MM.1S (cell line): ENCODE measurements around the gene CSNK1G3.
A peak's percentile ranks its signal among the peaks of the same experiment; 100 is the strongest.

Source experiments
- DNase-seq: peaks from one replicate; pipeline ENCODE4 v3.0.0-alpha.2; 2015
- H2AFZ ChIP-seq: fragments of 300-600 bp; sonication (generic); 2 replicates; pipeline ENCODE4 v1.6.0; 2016; ENCODE audit warnings: antibody characterized with exemption, low read length
- H3F3A ChIP-seq: fragments of 300-600 bp; sonication (generic); 2 replicates; pipeline ENCODE4 v1.6.1; 2016; ENCODE audit warnings: mild to moderate bottlenecking, antibody characterized with exemption, low read length, moderate library complexity, mixed read lengths; ENCODE audit not compliant: insufficient read depth
- H3K27ac ChIP-seq: fragments of 300-600 bp; sonication (generic); 2 replicates; pipeline ENCODE4 v1.5.1; 2016; ENCODE audit warnings: mild to moderate bottlenecking, low read length
- H3K27me3 ChIP-seq: fragments of 300-600 bp; sonication (generic); replicated peaks from 2 replicates; pipeline ENCODE4 v1.6.0; 2016; ENCODE audit warnings: low read length; ENCODE audit not compliant: insufficient read depth
- H3K36me3 ChIP-seq: fragments of 300-600 bp; sonication (generic); replicated peaks from 2 replicates; pipeline ENCODE4 v1.6.1; 2016; ENCODE audit warnings: mild to moderate bottlenecking, low read length, mixed read lengths; ENCODE audit not compliant: insufficient read depth
- H3K4me1 ChIP-seq: fragments of 300-600 bp; sonication (generic); 2 replicates; pipeline ENCODE4 v1.6.1; 2016; ENCODE audit warnings: low read length, mixed read lengths
- H3K4me2 ChIP-seq: fragments of 300-600 bp; sonication (generic); 2 replicates; pipeline ENCODE4 v1.6.0; 2016; ENCODE audit warnings: low read depth, low read length
- H3K4me3 ChIP-seq: fragments of 300-600 bp; sonication (generic); 2 replicates; pipeline ENCODE4 v1.5.1; 2016; ENCODE audit warnings: low read length, mixed read lengths
- H3K79me2 ChIP-seq: fragments of 300-600 bp; sonication (generic); 2 replicates; pipeline ENCODE4 v1.6.1; 2016; ENCODE audit warnings: mixed run types, low read length, mixed read lengths
- H3K9ac ChIP-seq: fragments of 300-600 bp; sonication (generic); 2 replicates; pipeline ENCODE4 v1.6.1; 2016; ENCODE audit warnings: low read length, mixed read lengths
- H3K9me2 ChIP-seq: fragments of 300-600 bp; sonication (generic); replicated peaks from 2 replicates; pipeline ENCODE4 v1.6.1; 2016; ENCODE audit warnings: mild to moderate bottlenecking, low read length, mixed read lengths; ENCODE audit not compliant: insufficient read depth
- H3K9me3 ChIP-seq: fragments of 300-600 bp; sonication (generic); replicated peaks from 2 replicates; pipeline ENCODE4 v1.6.1; 2016; ENCODE audit warnings: mild to moderate bottlenecking, low read length, mixed read lengths; ENCODE audit not compliant: insufficient read depth
- H4K20me1 ChIP-seq: fragments of 300-600 bp; sonication (generic); 2 replicates; pipeline ENCODE4 v1.6.1; 2016; ENCODE audit warnings: mild to moderate bottlenecking, low read length, moderate library complexity, mixed read lengths; ENCODE audit not compliant: insufficient read depth
- CTCF ChIP-seq: fragments of 300-600 bp; sonication (generic); IDR thresholded peaks from 2 replicates; pipeline ENCODE4 v1.5.1; 2016; ENCODE audit warnings: antibody characterized with exemption, low read length, mixed read lengths
- EZH2 ChIP-seq: fragments of 300-600 bp; sonication (generic); optimal IDR thresholded peaks from 2 replicates; pipeline ENCODE3; 2017; ENCODE audit warnings: low read depth, mild to moderate bottlenecking, antibody characterized with exemption, low read length, mixed read lengths
- EZH2phosphoT487 ChIP-seq: fragments of 300-600 bp; sonication (generic); IDR thresholded peaks from 2 replicates; pipeline ENCODE4 v1.6.1; 2018; ENCODE audit warnings: antibody characterized with exemption, low read length

CSNK1G3 gene

GRCh38 chr5:123505633-123506032, 6.3 kb upstream of the CSNK1G3 start:
- H4K20me1 ChIP-seq, result no peaks in the 10 kb centered on the region
- DNase-seq, result no peak
- H2AFZ ChIP-seq, result no peak overlapping the region
- H3K9me2 ChIP-seq, result no peaks in the 10 kb centered on the region
- no peaks in the 10 kb centered on the region for H3K27me3 ChIP-seq
- H3F3A ChIP-seq, result no peaks in the 10 kb centered on the region
- H3K4me3 ChIP-seq, result no peak overlapping the region
- no peak overlapping the region for H3K27ac ChIP-seq
- TF ChIP-seq CTCF (no peak), EZH2phosphoT487 (no peak), EZH2 (no peak)
- H3K79me2 ChIP-seq, result no peaks in the 10 kb centered on the region
- H3K4me2 ChIP-seq, result no peak overlapping the region
- no peaks in the 10 kb centered on the region for H3K36me3 ChIP-seq
- no peaks in the 10 kb centered on the region for H3K4me1 ChIP-seq
- no peaks in the 10 kb centered on the region for H3K9me3 ChIP-seq
- no peak overlapping the region for H3K9ac ChIP-seq

GRCh38 chr5:123508441-123508840, 3.5 kb upstream of the CSNK1G3 start:
- DNase-seq, result no peak
- H4K20me1 ChIP-seq, result no peaks in the 10 kb centered on the region
- no peak overlapping the region for H2AFZ ChIP-seq
- no peaks in the 10 kb centered on the region for H3K9me3 ChIP-seq
- H3K4me2 ChIP-seq, result no peak overlapping the region
- H3K9me2 ChIP-seq, result no peaks in the 10 kb centered on the region
- no peak for TF ChIP-seq CTCF
- TF ChIP-seq EZH2phosphoT487, result no peak
- no peak for TF ChIP-seq EZH2
- no peaks in the 10 kb centered on the region; the same call in 1 of the 2 replicates for H3K27me3 ChIP-seq
- H3K4me3 ChIP-seq, result no peak overlapping the region
- peaks cover 7% of the 10 kb centered on the region for H3K79me2 ChIP-seq
- peaks cover 7% of the 10 kb centered on the region; the same call in 1 of the 2 replicates for H3F3A ChIP-seq
- H3K4me1 ChIP-seq, result peaks cover 5% of the 10 kb centered on the region; the same call in 1 of the 2 replicates
- no peak overlapping the region for H3K9ac ChIP-seq
- H3K27ac ChIP-seq, result no peak overlapping the region
- H3K36me3 ChIP-seq, result no peaks in the 10 kb centered on the region

- Histone ChIP-seq H3K9ac (peak overlapping the region; percentile 75; the same call in 1 of the 2 replicates), H3K4me3 (peak overlapping the region; percentile 72), H3K27ac (peak overlapping the region; percentile 78; the same call in 1 of the 2 replicates), H3K9me3 (no peaks in the 10 kb centered on the region), H3K4me2 (peak overlapping the region; percentile 93), H3K9me2 (no peaks in the 10 kb centered on the region), H3K4me1 (peaks cover 5% of the 10 kb centered on the region; the same call in 1 of the 2 replicates), H3F3A (peaks cover 7% of the 10 kb centered on the region; the same call in 1 of the 2 replicates), H3K79me2 (peaks cover 35% of the 10 kb centered on the region), H2AFZ (peak overlapping the region; percentile 84), H3K36me3 (no peaks in the 10 kb centered on the region), H4K20me1 (no peaks in the 10 kb centered on the region), H3K27me3 (no peaks in the 10 kb centered on the region; the same call in 1 of the 2 replicates)
- no peak for DNase-seq
- TF ChIP-seq EZH2, result no peak
- no peak for TF ChIP-seq CTCF
- TF ChIP-seq EZH2phosphoT487, result no peak
These were observed 708 bp upstream of the CSNK1G3 start for GRCh38 chr5:123511290-123511647.
